Measurements from ENCODE around the gene NRCAM.
A peak's percentile ranks its signal among the peaks of the same experiment; 100 is the strongest.

The NRCAM gene

DNA sequence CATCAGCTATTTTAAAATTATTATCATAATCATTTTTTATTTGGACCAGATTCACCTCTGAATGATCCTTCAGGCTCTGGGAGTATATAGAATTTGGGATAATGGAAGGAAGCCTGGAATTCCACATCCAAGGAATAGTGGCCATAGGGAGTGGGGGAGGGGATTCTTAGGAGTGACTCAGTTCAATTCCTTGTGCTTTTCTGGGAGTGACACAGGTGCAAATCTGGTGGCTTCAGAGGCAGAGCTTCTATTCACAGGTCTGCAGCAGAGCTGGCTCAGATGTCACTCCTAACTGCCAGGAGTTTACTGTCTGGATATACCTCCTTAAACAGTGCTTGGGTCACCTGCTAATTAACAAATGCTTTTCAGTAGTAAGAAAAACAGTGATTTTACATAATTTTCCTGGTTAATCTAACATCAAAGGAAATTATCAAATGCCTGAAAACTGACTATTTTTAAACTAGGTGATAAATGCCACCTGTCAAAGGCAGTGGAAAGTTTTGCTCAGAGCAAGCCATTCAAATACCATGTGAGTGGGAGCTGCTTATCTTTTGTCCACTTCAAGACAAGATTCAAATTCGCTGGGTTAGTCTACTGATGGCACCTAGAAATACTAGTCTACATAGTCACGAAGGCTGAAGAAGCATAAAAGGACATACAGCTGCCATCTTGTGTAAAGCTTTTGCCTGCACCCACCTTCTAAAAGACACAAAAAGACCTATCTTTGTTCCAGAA is 219.4 kb downstream of the NRCAM start:
- Mint-ChIP-seq H3K4me1 (no peaks in the 10 kb centered on the region), H3K27ac (no peak overlapping the region), H3K36me3 (no peaks in the 10 kb centered on the region), H3K27me3 (peaks cover 1% of the 10 kb centered on the region), H3K9me3 (no peaks in the 10 kb centered on the region), H3K4me3 (no peak overlapping the region)
- ATAC-seq (ENCODE audit: low read depth) = no peak
- no peak for DNase-seq (ENCODE audit: low spot score in 2 of 2)

DNA sequence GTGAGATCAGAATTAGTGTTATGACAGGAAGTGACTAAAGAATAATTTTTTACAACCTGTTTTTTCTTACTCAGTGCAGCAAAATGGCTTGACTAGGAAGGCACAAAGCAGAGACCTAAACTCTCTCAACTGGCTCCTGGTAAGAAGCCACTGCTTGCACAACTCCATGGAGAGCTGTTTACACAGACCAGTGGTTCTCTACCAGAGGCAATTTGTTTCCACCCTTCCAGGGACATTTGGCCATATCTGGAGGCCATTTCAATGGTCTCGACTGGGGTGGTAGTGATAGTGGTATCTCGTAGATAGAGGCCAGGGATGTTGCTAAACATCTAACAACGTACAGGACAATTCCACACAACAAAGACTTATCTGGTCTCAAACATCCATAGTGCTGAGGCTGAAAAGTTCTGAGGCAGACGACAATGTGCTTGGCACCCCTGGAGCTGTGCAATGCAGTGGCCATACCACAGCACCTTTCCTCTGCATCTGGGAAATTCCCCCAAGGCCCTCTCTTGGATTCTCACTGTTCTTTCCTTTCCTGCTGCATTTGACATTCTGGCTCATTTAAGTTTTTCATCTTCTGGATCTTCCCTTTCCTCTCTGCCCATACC is 220.7 kb downstream of the NRCAM start:
- Mint-ChIP-seq H3K27ac (no peak overlapping the region), H3K9me3 (no peaks in the 10 kb centered on the region), H3K4me3 (no peak overlapping the region), H3K27me3 (no peaks in the 10 kb centered on the region), H3K4me1 (no peaks in the 10 kb centered on the region), H3K36me3 (no peaks in the 10 kb centered on the region)
- ATAC-seq (ENCODE audit: low read depth) = no peak
- DNase-seq (ENCODE audit: low spot score in 2 of 2) = no peak

DNA sequence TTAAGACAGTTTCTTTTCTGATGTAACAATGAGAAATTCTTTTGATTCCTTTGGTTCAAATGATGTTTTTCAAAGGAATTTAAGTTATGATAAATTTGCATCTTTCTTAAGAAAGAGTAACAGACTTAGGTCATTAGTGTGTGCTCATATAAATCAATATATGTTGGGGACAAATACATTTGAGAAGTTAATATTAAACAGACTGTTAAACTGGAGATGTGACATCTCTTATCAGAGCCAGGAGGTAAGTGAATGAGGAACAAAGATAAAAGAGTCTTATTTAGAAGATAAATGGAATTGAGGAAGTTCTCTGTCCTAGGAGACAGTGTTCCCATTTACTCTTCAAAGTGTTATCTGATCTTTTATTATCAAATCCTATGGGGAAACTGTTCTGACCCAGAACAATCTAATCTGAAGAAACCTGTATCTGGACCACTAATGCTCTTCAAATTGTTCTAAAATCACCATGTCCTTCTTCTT is 221.2 kb downstream of the NRCAM start:
- Mint-ChIP-seq H3K36me3 (no peaks in the 10 kb centered on the region), H3K9me3 (no peaks in the 10 kb centered on the region), H3K4me3 (no peak overlapping the region), H3K4me1 (no peaks in the 10 kb centered on the region), H3K27ac (no peak overlapping the region), H3K27me3 (no peaks in the 10 kb centered on the region)
- ATAC-seq (ENCODE audit: low read depth) = no peak
- DNase-seq (ENCODE audit: low spot score in 2 of 2) = no peak

DNA sequence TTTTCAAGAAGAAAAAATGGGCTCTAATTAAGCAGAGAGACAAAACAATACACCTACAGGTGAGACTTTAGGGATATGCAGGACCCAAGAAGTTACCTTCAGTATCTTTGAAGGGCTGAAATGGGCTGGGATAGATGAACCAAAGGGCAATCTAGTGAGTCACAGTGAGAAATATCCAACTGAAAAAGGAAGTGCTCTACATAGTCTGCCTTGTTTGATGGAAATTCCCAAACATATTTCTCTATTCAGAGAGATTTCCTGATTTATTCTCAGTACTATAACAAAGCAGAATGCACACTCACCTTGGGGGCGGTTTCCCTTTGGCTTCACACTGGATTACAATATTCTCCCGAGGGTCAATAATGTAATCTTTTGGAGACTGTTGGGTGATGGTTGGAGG is 222.0 kb downstream of the NRCAM start:
- H3K27ac Mint-ChIP-seq = no peak overlapping the region
- DNase-seq (ENCODE audit: low spot score in 2 of 2) (no peak), ATAC-seq (ENCODE audit: low read depth) (no peak)
- no peaks in the 10 kb centered on the region for H3K4me1 Mint-ChIP-seq
- no peaks in the 10 kb centered on the region for H3K9me3 Mint-ChIP-seq
- no peak overlapping the region for H3K4me3 Mint-ChIP-seq
- H3K36me3 Mint-ChIP-seq = no peaks in the 10 kb centered on the region
- peaks cover 3% of the 10 kb centered on the region for H3K27me3 Mint-ChIP-seq

DNA sequence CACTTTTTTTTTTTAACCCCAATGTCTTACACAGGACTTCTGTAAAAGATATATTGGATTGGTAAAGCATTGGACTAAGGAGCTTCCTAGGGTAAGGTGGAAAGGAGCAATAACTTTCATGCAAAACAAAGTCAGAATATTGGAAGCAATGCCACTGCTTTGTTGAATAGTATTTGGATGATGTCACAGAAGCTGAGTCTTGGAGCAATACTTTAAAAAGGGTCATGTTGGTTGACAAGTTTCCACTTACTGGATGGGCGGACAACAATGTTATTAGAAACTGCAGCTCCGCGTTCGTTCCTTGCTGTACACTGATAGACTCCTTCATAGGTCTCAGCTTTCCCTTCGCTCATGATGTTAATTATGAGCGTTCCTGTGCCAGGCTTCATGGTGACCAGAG is 224.2 kb downstream of the NRCAM start:
- Mint-ChIP-seq H3K9me3 (no peaks in the 10 kb centered on the region), H3K4me3 (no peak overlapping the region), H3K27me3 (peaks cover 5% of the 10 kb centered on the region), H3K27ac (no peak overlapping the region), H3K36me3 (no peaks in the 10 kb centered on the region), H3K4me1 (no peaks in the 10 kb centered on the region)
- ATAC-seq (ENCODE audit: low read depth) (no peak), DNase-seq (ENCODE audit: low spot score in 2 of 2) (no peak)

DNA sequence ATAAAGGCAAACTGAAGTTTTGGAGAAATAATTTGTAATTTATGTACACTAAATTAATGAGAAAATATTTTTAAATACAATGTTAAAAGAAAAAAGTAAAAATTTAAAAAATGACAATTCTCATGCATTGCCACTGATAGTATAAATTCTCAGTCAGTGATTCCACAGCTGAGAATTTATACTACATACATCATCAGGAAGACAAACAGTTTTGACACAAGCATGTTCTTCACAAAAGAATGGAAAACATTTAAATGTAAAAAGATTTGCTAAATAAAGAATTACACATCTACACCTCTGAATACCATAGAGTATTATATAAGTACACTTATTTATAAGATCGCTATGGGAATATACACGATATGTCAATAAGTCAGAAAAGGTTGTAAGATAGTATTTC is 225.0 kb downstream of the NRCAM start:
- Mint-ChIP-seq H3K4me3 (no peak overlapping the region), H3K9me3 (no peaks in the 10 kb centered on the region), H3K36me3 (no peaks in the 10 kb centered on the region), H3K27ac (no peak overlapping the region), H3K27me3 (peaks cover 7% of the 10 kb centered on the region), H3K4me1 (no peaks in the 10 kb centered on the region)
- no peak for DNase-seq (ENCODE audit: low spot score in 2 of 2)
- no peak for ATAC-seq (ENCODE audit: low read depth)

DNA sequence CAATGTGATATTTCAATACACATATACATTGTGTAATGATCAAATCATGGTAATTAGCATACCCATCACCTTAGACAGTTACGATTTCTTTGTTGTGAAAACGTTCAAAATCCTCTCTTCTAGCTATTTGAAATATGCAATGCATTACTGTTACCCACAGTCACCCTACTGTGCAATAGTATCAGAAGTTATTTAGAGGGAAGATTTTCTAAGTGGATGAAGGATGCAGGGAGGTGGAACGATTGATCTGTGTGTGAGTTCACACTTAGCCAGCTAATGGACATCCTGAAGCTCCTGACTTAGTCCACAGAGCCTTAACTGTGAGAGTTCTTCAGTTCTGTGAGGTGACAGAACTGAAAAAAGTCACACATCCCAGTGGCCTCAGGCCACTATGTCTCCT is 228.9 kb downstream of the NRCAM start:
- DNase-seq (ENCODE audit: low spot score in 2 of 2) (no peak), ATAC-seq (ENCODE audit: low read depth) (no peak)
- Mint-ChIP-seq H3K4me1 (no peaks in the 10 kb centered on the region), H3K9me3 (no peaks in the 10 kb centered on the region), H3K36me3 (no peaks in the 10 kb centered on the region), H3K27ac (no peak overlapping the region), H3K4me3 (no peak overlapping the region), H3K27me3 (peaks cover 7% of the 10 kb centered on the region)

DNA sequence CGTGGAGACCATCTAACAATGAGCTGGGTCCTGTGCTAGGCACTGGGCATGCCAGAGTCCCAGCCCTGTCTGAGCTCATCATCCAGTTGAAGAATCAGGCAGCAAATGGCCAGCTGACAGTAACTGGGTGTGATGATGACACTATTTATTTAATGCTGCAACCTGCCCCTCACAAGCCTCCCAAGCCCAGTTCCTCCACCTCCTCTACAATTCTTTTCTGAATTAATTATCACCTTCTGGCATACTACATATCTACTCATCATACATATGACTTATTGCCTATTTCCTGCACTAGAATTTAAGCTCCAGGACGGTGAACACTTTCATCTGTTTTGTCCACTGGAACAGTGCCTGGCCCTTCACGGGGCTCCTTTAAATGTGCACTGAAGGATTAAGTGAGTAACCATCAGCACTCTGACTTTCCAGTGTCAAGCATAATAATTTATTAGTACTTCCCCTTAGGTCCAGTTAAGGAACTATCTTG is 229.4 kb downstream of the NRCAM start:
- Mint-ChIP-seq H3K27me3 (peaks cover 7% of the 10 kb centered on the region), H3K36me3 (no peaks in the 10 kb centered on the region), H3K4me1 (no peaks in the 10 kb centered on the region), H3K9me3 (no peaks in the 10 kb centered on the region), H3K4me3 (no peak overlapping the region), H3K27ac (no peak overlapping the region)
- DNase-seq (ENCODE audit: low spot score in 2 of 2) (no peak), ATAC-seq (ENCODE audit: low read depth) (no peak)

DNA sequence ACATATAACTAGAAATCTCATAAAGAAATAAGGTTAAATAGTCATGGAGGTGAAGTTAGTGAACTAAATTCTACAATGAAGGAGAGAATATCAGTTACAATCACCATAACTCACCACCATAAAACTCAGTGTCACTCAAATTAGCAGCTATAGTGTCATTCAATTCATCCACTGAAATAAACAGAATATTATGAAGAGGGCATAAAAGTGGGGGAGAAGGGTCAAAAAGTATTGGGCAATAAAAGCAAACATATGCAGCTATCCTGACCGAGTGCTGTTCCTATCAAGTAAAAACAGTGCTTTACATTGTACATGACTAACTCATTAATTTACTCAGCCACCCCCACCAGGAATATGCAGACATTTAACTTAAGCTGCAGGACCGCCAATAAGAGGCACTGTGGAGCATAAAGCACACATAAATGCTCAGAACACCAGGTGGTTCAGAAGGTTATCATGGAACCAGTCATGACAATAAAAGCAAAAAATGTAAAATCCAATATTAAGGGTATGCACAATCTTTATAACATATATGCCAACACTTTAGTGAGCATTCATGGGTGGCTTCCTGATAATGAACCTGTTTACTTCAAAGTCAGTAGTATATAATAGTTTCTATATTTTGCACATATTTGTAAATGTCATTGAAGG is 230.6 kb downstream of the NRCAM start:
- peaks cover 10% of the 10 kb centered on the region for H3K27me3 Mint-ChIP-seq
- DNase-seq (ENCODE audit: low spot score in 2 of 2) (no peak), ATAC-seq (ENCODE audit: low read depth) (no peak)
- peaks cover 2% of the 10 kb centered on the region for H3K9me3 Mint-ChIP-seq
- no peak overlapping the region for H3K4me3 Mint-ChIP-seq
- no peaks in the 10 kb centered on the region for H3K4me1 Mint-ChIP-seq
- H3K36me3 Mint-ChIP-seq = no peaks in the 10 kb centered on the region
- no peak overlapping the region for H3K27ac Mint-ChIP-seq

DNA sequence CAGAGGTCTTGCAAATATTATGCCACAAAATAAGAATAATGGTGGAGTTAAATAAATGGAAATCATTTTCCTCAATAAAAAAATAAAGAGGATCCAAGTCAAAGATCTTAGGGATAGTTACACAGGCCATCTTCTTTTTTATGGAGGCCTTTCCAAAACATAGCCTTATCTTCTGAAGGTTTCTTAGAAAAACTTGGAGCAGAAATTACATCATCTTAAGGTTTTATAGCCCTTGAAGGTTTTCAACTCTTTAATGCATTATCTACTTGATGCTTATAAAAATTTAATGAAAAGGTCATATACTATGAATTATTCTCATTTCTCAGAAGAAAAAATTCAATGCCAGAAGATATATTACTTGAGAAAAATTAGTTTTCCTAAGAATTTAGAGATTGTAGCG is 231.8 kb downstream of the NRCAM start:
- Mint-ChIP-seq H3K36me3 (no peaks in the 10 kb centered on the region), H3K4me1 (no peaks in the 10 kb centered on the region), H3K27me3 (peaks cover 8% of the 10 kb centered on the region), H3K9me3 (peaks cover 4% of the 10 kb centered on the region), H3K4me3 (no peak overlapping the region), H3K27ac (no peak overlapping the region)
- no peak for ATAC-seq (ENCODE audit: low read depth)
- DNase-seq (ENCODE audit: low spot score in 2 of 2) = no peak

DNA sequence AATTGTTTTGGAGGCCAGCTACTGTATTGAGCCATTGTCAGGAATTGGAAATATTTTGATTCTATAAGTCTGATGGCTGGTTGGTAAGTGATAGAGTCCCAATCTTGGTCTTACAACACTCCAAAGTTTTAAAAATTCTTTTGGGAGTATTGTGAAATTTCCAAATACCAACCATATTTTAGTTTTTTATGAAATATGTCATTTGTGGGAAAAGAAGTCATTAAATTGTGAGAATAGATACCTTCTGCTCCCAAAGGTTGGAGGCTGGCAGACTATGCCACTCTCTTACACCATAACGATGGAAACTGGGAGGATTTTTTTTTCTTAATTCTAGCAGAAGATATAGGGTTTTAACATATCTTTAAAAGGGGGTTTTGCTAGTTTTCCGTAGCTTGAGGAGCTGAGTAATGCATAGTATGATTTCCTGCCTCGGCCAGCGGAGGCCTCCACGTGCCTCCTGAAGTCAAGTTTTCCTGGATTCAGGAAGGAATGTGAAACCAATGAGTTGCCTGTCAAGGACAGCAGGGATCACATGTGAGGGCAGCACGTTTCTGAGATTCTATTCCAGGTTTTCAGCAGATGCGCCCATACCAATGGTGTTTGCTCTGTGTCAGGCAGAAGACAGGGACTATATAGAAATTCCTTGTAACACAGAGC is 233.9 kb downstream of the NRCAM start:
- peaks cover 4% of the 10 kb centered on the region for H3K9me3 Mint-ChIP-seq
- no peaks in the 10 kb centered on the region for H3K36me3 Mint-ChIP-seq
- DNase-seq (ENCODE audit: low spot score in 2 of 2) = no peak
- no peak for ATAC-seq (ENCODE audit: low read depth)
- H3K4me3 Mint-ChIP-seq = no peak overlapping the region
- H3K27ac Mint-ChIP-seq = no peak overlapping the region
- H3K27me3 Mint-ChIP-seq = peaks cover 10% of the 10 kb centered on the region
- no peaks in the 10 kb centered on the region for H3K4me1 Mint-ChIP-seq

DNA sequence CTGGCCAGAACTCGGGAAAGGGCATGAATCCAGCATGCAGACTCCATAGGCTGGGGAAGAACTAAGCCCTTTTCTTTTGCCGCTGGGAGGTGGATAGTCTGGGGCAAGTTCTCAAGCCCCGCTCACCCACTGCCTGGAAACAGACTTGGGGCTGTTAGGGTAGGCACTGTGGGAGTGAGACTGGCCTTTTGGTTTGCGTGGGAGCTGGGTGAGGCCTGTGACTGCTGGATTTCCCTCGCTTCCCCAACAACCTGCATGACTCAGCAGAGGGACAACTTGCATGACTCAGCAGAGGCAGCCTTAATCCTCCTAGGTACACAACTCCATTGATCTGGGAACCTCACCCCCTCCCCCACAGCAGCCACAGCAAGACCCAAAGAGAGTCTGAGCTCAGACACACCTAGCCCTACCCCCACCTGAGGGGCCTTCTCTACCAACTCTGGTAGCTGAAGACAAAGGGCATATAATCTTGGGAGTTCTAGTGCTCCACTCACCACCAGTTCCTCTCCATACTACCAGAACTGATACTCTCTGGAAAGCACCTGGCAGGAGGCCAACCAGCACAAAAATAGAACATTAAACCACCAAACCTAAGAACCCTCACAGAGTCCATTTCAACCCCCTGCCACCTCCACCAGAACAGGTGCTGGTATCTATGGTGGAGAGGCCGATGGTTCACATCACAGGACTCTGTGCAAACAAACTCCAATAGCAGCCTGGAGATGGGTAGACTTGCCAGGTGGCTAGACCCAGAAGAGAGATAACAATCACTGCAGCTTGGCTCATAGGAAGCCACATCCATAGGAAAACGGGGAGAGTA is 244.6 kb downstream of the NRCAM start:
- H3K4me1 Mint-ChIP-seq = peaks cover 11% of the 10 kb centered on the region
- ATAC-seq (ENCODE audit: low read depth) = peak; percentile 46
- peaks cover 4% of the 10 kb centered on the region for H3K9me3 Mint-ChIP-seq
- no peak overlapping the region for H3K27ac Mint-ChIP-seq
- H3K4me3 Mint-ChIP-seq = no peak overlapping the region
- no peak for DNase-seq (ENCODE audit: low spot score in 2 of 2)
- H3K36me3 Mint-ChIP-seq = peaks cover 4% of the 10 kb centered on the region
- H3K27me3 Mint-ChIP-seq = peaks cover 1% of the 10 kb centered on the region

DNA sequence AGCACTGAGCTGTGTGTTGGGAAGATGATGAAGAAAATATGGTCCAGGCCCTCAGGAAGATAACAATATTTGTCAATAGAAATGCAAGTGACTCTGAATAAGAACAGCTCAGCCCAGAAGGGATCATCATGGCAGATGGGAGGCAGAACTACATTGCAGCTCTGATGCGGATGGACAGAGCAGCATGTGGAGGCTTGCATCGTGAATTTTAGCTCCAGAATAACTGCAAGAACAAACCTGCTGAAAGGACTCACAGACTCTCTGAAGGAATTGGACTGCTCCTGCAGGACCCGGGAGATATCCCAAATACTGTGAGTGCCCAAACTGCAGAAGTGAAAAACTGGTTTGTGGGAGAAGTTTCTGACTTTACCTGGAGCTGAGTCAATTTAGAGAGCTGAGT is 245.4 kb downstream of the NRCAM start:
- H3K36me3 Mint-ChIP-seq = peaks cover 2% of the 10 kb centered on the region
- H3K4me3 Mint-ChIP-seq = no peak overlapping the region
- no peak for ATAC-seq (ENCODE audit: low read depth)
- no peaks in the 10 kb centered on the region for H3K27me3 Mint-ChIP-seq
- H3K27ac Mint-ChIP-seq = no peak overlapping the region
- H3K4me1 Mint-ChIP-seq = peaks cover 11% of the 10 kb centered on the region
- peaks cover 3% of the 10 kb centered on the region for H3K9me3 Mint-ChIP-seq
- DNase-seq (ENCODE audit: low spot score in 2 of 2) = no peak

Data from memory B cell (primary cell).